Stimulated activated CD8-positive, alpha-beta memory T cell treated with anti-CD3 and anti-CD28 coated beads, Interleukin-7, amount 100 ng/mL, for 1 hour (primary cell): ENCODE measurements around the gene SYNDIG1.
"Not testable (repeated sequence)": the region's sequence is repeated elsewhere in the genome, so short reads cannot be mapped to it uniquely, and the experiment has no call there.

Experiments used
- DNase-seq, 2 donors: peaks; one replicate each; pipeline ENCODE4 v3.0.0-alpha.2; 2020; ENCODE audit warnings: low read depth in 2 of 2

The SYNDIG1 gene

GRCh38 chr20:24608926-24609667 lies 139.7 kb downstream of the SYNDIG1 start:
- no peak for DNase-seq

GRCh38 chr20:24609757-24610156 lies 140.3 kb downstream of the SYNDIG1 start:
- DNase-seq: no peak

- no peak for DNase-seq
Observed at GRCh38 chr20:24610341-24611115, 141.1 kb downstream of the SYNDIG1 start.

- no peak for DNase-seq
Observed at GRCh38 chr20:24611360-24612140, 142.1 kb downstream of the SYNDIG1 start.

GRCh38 chr20:24612799-24613775 lies 143.7 kb downstream of the SYNDIG1 start:
- no peak for DNase-seq

GRCh38 chr20:24614341-24614740 lies 144.9 kb downstream of the SYNDIG1 start:
- no peak for DNase-seq

GRCh38 chr20:24615353-24615752 lies 145.9 kb downstream of the SYNDIG1 start:
- no peak for DNase-seq

- DNase-seq: no peak
Observed at GRCh38 chr20:24616258-24617079, 147.0 kb downstream of the SYNDIG1 start.

- DNase-seq: no peak
Observed at GRCh38 chr20:24617080-24617432, 147.6 kb downstream of the SYNDIG1 start.

GRCh38 chr20:24617757-24618450 lies 148.5 kb downstream of the SYNDIG1 start:
- DNase-seq: no peak

GRCh38 chr20:24618739-24619138 lies 149.3 kb downstream of the SYNDIG1 start:
- DNase-seq: no peak

- DNase-seq: no peak
Observed at GRCh38 chr20:24619212-24619611, 149.8 kb downstream of the SYNDIG1 start.

- DNase-seq: no peak
Observed at GRCh38 chr20:24620937-24621519, 151.6 kb downstream of the SYNDIG1 start.

GRCh38 chr20:24622856-24623255 lies 153.4 kb downstream of the SYNDIG1 start:
- DNase-seq: no peak

- DNase-seq: not testable (repeated sequence)
Observed at GRCh38 chr20:24626141-24626540, 156.7 kb downstream of the SYNDIG1 start.

- no peak for DNase-seq
Observed at GRCh38 chr20:24627291-24627690, 157.9 kb downstream of the SYNDIG1 start.

GRCh38 chr20:24627926-24628325 lies 158.5 kb downstream of the SYNDIG1 start:
- no peak for DNase-seq

GRCh38 chr20:24628985-24629384 lies 159.6 kb downstream of the SYNDIG1 start:
- DNase-seq: no peak

- DNase-seq: no peak
Observed at GRCh38 chr20:24629668-24630067, 160.2 kb downstream of the SYNDIG1 start.
